OCI-LY3 (cell line): ENCODE measurements around the gene RPS21.

ENCODE experiments used
- H2AFZ ChIP-seq: fragments of 200-600, 300-600 bp; shearing (Covaris generic); 2 replicates; pipeline ENCODE4 v1.6.0; 2014; ENCODE audit warnings: antibody characterized with exemption, low read depth, low read length
- H3K27ac ChIP-seq: fragments of 200-600, 300-600 bp; sonication (generic); 2 replicates; pipeline ENCODE4 v1.5.1; 2014; ENCODE audit warnings: mild to moderate bottlenecking, low read length, moderate library complexity, mixed read lengths
- H3K27me3 ChIP-seq: fragments of 200-600, 300-600 bp; sonication (generic); 2 replicates; pipeline ENCODE4 v1.6.1; 2014; ENCODE audit warnings: low read depth, low read length, mixed read lengths
- H3K36me3 ChIP-seq: fragments of 200-600, 300-600 bp; sonication (generic); replicated peaks from 2 replicates; pipeline ENCODE3; 2014; ENCODE audit warnings: low read depth, low read length, mixed read lengths
- H3K4me1 ChIP-seq: fragments of 300-600, 200-600 bp; sonication (generic); 2 replicates; pipeline ENCODE4 v1.6.1; 2014; ENCODE audit warnings: low read length, mixed read lengths
- H3K4me2 ChIP-seq: fragments of 200-600, 300-600 bp; sonication (generic); 2 replicates; pipeline ENCODE4 v1.6.1; 2014; ENCODE audit warnings: low read length, mixed read lengths
- H3K4me3 ChIP-seq: fragments of 300-600, 200-600 bp; sonication (generic); 2 replicates; pipeline ENCODE4 v1.5.1; 2014; ENCODE audit warnings: antibody characterized with exemption, mild to moderate bottlenecking, low read length, moderate library complexity
- H3K79me2 ChIP-seq: fragments of 300-600, 200-600 bp; shearing (Covaris generic); 2 replicates; pipeline ENCODE4 v1.6.1; 2014; ENCODE audit warnings: mild to moderate bottlenecking, low read length, mixed read lengths
- H3K9ac ChIP-seq: fragments of 300-600, 200-600 bp; shearing (Covaris generic); 2 replicates; pipeline ENCODE4 v1.6.0; 2014; ENCODE audit warnings: mild to moderate bottlenecking, low read length, moderate library complexity
- H3K9me3 ChIP-seq: fragments of 200-600, 300-600 bp; shearing (Covaris generic); 2 replicates; pipeline ENCODE4 v1.6.1; 2014; ENCODE audit warnings: low read length, mixed read lengths; ENCODE audit not compliant: insufficient read depth
- H4K20me1 ChIP-seq: fragments of 200-600, 300-600 bp; sonication (generic); 2 replicates; pipeline ENCODE4 v1.6.1; 2016; ENCODE audit warnings: low read length, mixed read lengths; ENCODE audit not compliant: insufficient read depth
- EZH2phosphoT487 ChIP-seq: fragments of 200-600 bp; shearing (Covaris generic); IDR thresholded peaks from 2 replicates; pipeline ENCODE4 v1.6.1; 2018; ENCODE audit warnings: antibody characterized with exemption, mixed run types, low read depth
- TF ChIP-seq, protein P1 (sequence below): fragments of 200-600, 300-600 bp; sonication (generic); IDR thresholded peaks from 2 replicates; pipeline ENCODE4 v1.5.1; 2014; ENCODE audit warnings: antibody characterized with exemption, low read length, low read depth

RPS21 gene

DNA sequence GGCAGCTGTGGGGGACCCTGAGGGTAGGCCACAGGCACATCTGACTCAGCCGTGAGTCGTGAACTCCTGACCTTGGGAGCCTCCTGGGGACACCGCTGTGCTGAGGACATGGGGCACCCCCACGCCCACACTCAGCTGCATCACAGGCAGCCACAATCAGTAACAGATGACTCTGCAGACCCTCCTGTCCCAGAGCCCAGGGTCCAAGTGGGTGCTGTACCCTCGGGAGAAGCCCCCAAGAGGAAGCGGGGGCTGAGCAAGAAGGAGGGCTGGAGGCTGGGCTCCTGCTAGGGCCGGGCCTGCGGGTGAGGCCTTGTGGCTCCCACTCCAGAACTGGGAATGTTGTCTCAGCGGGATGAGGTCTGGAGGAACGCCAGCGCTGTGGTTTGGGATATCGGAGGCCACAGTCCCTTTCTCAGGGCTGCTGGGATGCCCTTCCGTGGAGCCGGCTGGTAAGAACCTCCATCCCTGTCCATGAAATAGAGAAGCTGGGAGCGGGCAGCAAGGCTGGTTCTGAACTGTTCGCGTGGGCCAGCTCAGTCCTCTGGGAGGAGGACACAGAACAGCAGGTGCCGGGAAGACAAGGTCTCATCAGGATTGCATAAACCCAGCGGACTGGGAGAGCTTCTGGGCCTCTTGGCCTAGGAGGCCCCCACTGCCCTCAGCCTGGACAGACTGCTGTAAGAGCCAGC lies 16.6 kb upstream of the RPS21 start:
- no peaks in the 10 kb centered on the region for H3K9me3 ChIP-seq
- H3K9ac ChIP-seq: no peak overlapping the region
- peaks cover 22% of the 10 kb centered on the region for H3K4me1 ChIP-seq
- no peaks in the 10 kb centered on the region for H3K79me2 ChIP-seq
- H2AFZ ChIP-seq: no peak overlapping the region
- H3K4me3 ChIP-seq: no peak overlapping the region
- H3K36me3 ChIP-seq: no peaks in the 10 kb centered on the region
- H4K20me1 ChIP-seq: 0 out of 2 replicates have a peak, but pooled peaks cover 2% of the 10 kb centered on the region
- H3K4me2 ChIP-seq: no peak overlapping the region
- TF ChIP-seq EZH2phosphoT487: no peak
- TF ChIP-seq, protein P1, sequence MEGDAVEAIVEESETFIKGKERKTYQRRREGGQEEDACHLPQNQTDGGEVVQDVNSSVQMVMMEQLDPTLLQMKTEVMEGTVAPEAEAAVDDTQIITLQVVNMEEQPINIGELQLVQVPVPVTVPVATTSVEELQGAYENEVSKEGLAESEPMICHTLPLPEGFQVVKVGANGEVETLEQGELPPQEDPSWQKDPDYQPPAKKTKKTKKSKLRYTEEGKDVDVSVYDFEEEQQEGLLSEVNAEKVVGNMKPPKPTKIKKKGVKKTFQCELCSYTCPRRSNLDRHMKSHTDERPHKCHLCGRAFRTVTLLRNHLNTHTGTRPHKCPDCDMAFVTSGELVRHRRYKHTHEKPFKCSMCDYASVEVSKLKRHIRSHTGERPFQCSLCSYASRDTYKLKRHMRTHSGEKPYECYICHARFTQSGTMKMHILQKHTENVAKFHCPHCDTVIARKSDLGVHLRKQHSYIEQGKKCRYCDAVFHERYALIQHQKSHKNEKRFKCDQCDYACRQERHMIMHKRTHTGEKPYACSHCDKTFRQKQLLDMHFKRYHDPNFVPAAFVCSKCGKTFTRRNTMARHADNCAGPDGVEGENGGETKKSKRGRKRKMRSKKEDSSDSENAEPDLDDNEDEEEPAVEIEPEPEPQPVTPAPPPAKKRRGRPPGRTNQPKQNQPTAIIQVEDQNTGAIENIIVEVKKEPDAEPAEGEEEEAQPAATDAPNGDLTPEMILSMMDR: no peak
- no peak overlapping the region for H3K27ac ChIP-seq
- H3K27me3 ChIP-seq: peaks cover 25% of the 10 kb centered on the region

GRCh38 chr20:62370807-62371587 lies 15.9 kb upstream of the RPS21 start:
- H3K79me2 ChIP-seq: no peaks in the 10 kb centered on the region
- no peak overlapping the region for H3K9ac ChIP-seq
- H3K4me1 ChIP-seq: peaks cover 16% of the 10 kb centered on the region
- H3K9me3 ChIP-seq: no peaks in the 10 kb centered on the region
- H4K20me1 ChIP-seq: no peaks in the 10 kb centered on the region
- TF ChIP-seq EZH2phosphoT487: no peak
- TF ChIP-seq, protein P1: no peak
- H3K36me3 ChIP-seq: no peaks in the 10 kb centered on the region
- no peak overlapping the region for H3K27ac ChIP-seq
- H2AFZ ChIP-seq: no peak overlapping the region
- no peak overlapping the region for H3K4me2 ChIP-seq
- no peak overlapping the region for H3K4me3 ChIP-seq
- peaks cover 25% of the 10 kb centered on the region for H3K27me3 ChIP-seq

- H3K4me3 ChIP-seq: no peak overlapping the region
- no peaks in the 10 kb centered on the region for H3K79me2 ChIP-seq
- H3K36me3 ChIP-seq: no peaks in the 10 kb centered on the region
- H3K9me3 ChIP-seq: no peaks in the 10 kb centered on the region
- no peak overlapping the region for H2AFZ ChIP-seq
- H3K4me2 ChIP-seq: no peak overlapping the region
- H3K27me3 ChIP-seq: peaks cover 25% of the 10 kb centered on the region
- H3K9ac ChIP-seq: no peak overlapping the region
- TF ChIP-seq EZH2phosphoT487: no peak
- TF ChIP-seq, protein P1: no peak
- no peak overlapping the region for H3K27ac ChIP-seq
- no peaks in the 10 kb centered on the region for H4K20me1 ChIP-seq
- peaks cover 13% of the 10 kb centered on the region for H3K4me1 ChIP-seq
Observed at GRCh38 chr20:62371588-62372041, 15.3 kb upstream of the RPS21 start.
